Right lobe of liver (tissue), 6 donors: ENCODE measurements around the gene LIX1. TPM values are rescaled to one million over a fixed set of nuclear protein-coding genes. Genes with fewer than 3 reads are reported as not detected.

Experiments used
- ATAC-seq, 4 donors: fragments of 200-7000 bp; cut with Tn5 transposase; one replicate each; pipeline ENCODE4 v1.9.1; 2020; ENCODE audit warnings: mild to moderate bottlenecking in 4 of 4, moderate library complexity in 4 of 4
- DNase-seq, 3 donors: peaks; one replicate each; pipeline ENCODE4 v3.0.0-alpha.2; 2020
- H3K27ac ChIP-seq, 3 donors: fragments of 200-600 bp; one replicate each; pipeline ENCODE4 v1.8.0; 2022
- H3K27me3 ChIP-seq, 2 donors: fragments of 200-600 bp; one replicate each; pipeline ENCODE4 v1.8.0; 2022
- H3K36me3 ChIP-seq, 4 donors: fragments of 200-600 bp; sonication (generic) in 1 of 4; one replicate each; pipeline versions ENCODE4 v1.5.1 to v1.8.0; 2017 to 2022; ENCODE audit warnings: control low read depth in 1 of 4
- H3K4me1 ChIP-seq, 4 donors: fragments of 200-600 bp; sonication (generic) in 1 of 4; one replicate each; pipeline versions ENCODE4 v1.5.1 to v1.8.0; 2017 to 2022; ENCODE audit warnings: control low read depth in 1 of 4
- H3K4me3 ChIP-seq, 3 donors: fragments of 200-600 bp; one replicate each; pipeline ENCODE4 v1.8.0; 2022
- H3K9me3 ChIP-seq, 4 donors: fragments of 200-600 bp; sonication (generic) in 1 of 4; one replicate each; pipeline versions ENCODE4 v1.5.1 to v1.8.0; 2017 to 2022; ENCODE audit warnings: control low read depth in 1 of 4
- POLR2A ChIP-seq: fragments of 450-650 bp; IDR thresholded peaks from one replicate; pipeline ENCODE4 v1.6.1; 2017; ENCODE audit warnings: antibody characterized with exemption, mild to moderate bottlenecking
- WGBS: methylation state at CpG from one replicate; pipeline ENCODE4 v1.1.6; 2018; ENCODE audit warnings: low coverage, low lambda C conversion rate; ENCODE audit not compliant: insufficient coverage; ENCODE audit errors: missing lambda C conversion rate; 5-methylcytosine and 5-hydroxymethylcytosine counted together
- intact Hi-C, 2 donors: fragments of 100-400 bp; cut with DNase I; formaldehyde crosslinking; loops; one replicate each; pipeline versions ENCODE4 v1.11.2 to v1.14.1; 2022
- total RNA-seq, 6 experiments: library from RNA; depleted of rRNA in 2 of 6; stranded (reverse); fragments of >200 nt in 2 of 6; fragmentation: NEBNext Ultra II Directional in 3 of 6; extraction: Animal tissue kit (Norgen Biotek cat#: 25700) in 3 of 6; gene quantifications; one replicate each; pipeline versions ENCODE4 v1.1.0 to v1.2.4, GENCODE V29; 2016 to 2023
- TF ChIP-seq, protein P1 (sequence below), 4 donors: fragments of 200-600 bp in 3 of 4; fragments of 450-650 bp in 1 of 4; IDR thresholded peaks; one replicate each; pipeline versions ENCODE4 v1.5.1 to v1.8.0; 2016 to 2022; ENCODE audit warnings: antibody characterized with exemption in 4 of 4, mild to moderate bottlenecking in 2 of 4
- donor health status: DM: no; HTN: yes; CAD: no.
- donor health status: DM: no; HTN: no; CAD: no.
- donor health status: DM: no; HTN: no; CAD: no.
- donor health status: DM: no; HTN: yes; CAD: no.
- donor health status: DM: no; HTN: yes; CAD: no.

LIX1 gene
- total RNA-seq, 6 experiments from 2014 or later, result not detected

DNA sequence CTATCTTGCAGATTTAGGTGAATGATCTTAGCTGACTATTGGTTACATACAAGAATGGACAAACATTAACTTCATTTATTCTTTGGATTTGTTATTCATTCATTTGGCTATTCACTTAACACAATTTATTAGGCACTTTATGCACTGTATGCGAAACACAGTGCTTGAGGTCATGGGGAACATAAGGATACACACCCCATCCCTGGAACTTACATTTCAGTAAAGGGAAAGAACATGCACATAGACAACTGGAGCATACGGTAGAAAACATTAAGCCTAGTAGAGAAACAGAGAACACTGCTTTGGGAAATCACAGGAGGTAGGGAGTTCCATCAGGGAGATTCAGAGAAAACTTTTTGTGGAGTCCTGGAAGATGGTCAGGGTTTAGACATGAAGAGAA is 22.2 kb downstream of the LIX1 start:
- no peaks in the 10 kb centered on the region for H3K27me3 ChIP-seq
- 58% methylated on average over 2 of the region's 2 CpGs for WGBS
- TF ChIP-seq, protein P1, sequence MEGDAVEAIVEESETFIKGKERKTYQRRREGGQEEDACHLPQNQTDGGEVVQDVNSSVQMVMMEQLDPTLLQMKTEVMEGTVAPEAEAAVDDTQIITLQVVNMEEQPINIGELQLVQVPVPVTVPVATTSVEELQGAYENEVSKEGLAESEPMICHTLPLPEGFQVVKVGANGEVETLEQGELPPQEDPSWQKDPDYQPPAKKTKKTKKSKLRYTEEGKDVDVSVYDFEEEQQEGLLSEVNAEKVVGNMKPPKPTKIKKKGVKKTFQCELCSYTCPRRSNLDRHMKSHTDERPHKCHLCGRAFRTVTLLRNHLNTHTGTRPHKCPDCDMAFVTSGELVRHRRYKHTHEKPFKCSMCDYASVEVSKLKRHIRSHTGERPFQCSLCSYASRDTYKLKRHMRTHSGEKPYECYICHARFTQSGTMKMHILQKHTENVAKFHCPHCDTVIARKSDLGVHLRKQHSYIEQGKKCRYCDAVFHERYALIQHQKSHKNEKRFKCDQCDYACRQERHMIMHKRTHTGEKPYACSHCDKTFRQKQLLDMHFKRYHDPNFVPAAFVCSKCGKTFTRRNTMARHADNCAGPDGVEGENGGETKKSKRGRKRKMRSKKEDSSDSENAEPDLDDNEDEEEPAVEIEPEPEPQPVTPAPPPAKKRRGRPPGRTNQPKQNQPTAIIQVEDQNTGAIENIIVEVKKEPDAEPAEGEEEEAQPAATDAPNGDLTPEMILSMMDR (IDR thresholded peaks at IDR 0.05), result no peak
- no peak for TF ChIP-seq POLR2A
- no peak overlapping the region for H3K27ac ChIP-seq
- no peaks in the 10 kb centered on the region for H3K9me3 ChIP-seq
- H3K4me1 ChIP-seq, result no peaks in the 10 kb centered on the region
- H3K4me3 ChIP-seq, result no peak overlapping the region
- DNase-seq (no peak), ATAC-seq (no peak)
- intact Hi-C loops, result no loop called here
- H3K36me3 ChIP-seq, result no peaks in the 10 kb centered on the region

DNA sequence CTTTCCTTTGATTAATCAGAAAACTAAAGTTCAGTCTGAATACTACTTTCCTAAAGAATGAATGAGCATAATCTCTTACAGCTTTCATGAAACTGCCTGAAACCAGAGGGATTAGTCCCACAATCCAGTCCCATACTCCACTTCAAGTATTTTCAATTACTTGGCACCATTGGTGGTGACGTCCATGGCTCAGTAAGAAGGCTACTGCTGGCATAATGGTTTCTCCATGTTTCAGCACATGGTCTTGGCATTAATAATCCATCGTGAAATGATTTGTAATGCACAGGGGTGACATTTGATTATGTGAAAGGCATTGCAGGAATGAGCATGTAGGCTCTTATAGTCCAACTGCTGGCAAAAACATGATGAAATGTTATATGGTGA is 23.4 kb downstream of the LIX1 start:
- DNase-seq, result no peak
- TF ChIP-seq, protein P1 (IDR thresholded peaks at IDR 0.05), result no peak
- no peak for TF ChIP-seq POLR2A
- Histone ChIP-seq H3K4me1 (no peaks in the 10 kb centered on the region), H3K27ac (no peak overlapping the region), H3K36me3 (no peaks in the 10 kb centered on the region), H3K4me3 (no peak overlapping the region), H3K27me3 (no peaks in the 10 kb centered on the region), H3K9me3 (no peaks in the 10 kb centered on the region)
- WGBS, result 74% methylated on average over 2 of the region's 2 CpGs
- ATAC-seq, result no peak
- intact Hi-C loops, result no loop called here

DNA sequence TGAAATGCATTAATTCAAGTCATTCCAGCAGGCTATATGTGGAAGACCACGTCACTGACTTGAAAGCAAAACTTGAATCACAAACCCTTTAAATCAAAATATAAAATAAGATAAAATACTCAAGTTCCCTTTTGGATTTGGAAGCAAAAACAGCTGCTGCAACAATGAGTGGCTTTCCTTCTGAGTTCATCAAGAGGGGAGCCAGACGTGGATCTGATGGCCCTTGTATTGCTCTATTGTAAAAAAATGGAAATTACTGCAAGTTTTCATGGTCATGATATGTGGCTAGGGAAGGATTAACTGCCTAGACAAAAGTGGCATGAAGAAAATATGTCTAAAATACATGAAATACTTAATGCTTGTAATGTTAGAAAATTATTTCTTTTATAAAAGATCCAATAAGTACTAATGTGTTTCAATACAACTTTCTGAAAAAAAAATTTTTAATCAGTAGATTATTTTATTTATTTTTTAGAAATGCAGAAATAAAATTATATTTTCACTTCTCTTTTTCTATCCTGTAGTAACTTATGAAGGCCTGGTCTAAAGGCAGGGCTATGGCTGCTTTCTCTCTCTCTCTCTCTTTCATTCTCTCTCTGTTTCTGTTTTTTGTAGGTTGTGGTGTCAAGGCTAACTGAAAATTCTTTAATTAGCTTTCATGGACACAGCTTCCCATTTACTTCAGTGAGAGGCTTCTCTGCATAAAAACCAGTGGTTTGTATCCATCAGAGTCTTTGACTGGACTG is 24.0 kb downstream of the LIX1 start:
- no peak for ATAC-seq
- H3K36me3 ChIP-seq, result no peaks in the 10 kb centered on the region
- H3K9me3 ChIP-seq, result no peaks in the 10 kb centered on the region
- no peak overlapping the region for H3K27ac ChIP-seq
- intact Hi-C loops, result no loop called here
- no peak for DNase-seq
- H3K27me3 ChIP-seq, result no peaks in the 10 kb centered on the region
- TF ChIP-seq POLR2A, result no peak
- TF ChIP-seq, protein P1 (IDR thresholded peaks at IDR 0.05), result no peak
- no peak overlapping the region for H3K4me3 ChIP-seq
- WGBS, result 54% methylated on average over 2 of the region's 2 CpGs
- H3K4me1 ChIP-seq, result no peaks in the 10 kb centered on the region

DNA sequence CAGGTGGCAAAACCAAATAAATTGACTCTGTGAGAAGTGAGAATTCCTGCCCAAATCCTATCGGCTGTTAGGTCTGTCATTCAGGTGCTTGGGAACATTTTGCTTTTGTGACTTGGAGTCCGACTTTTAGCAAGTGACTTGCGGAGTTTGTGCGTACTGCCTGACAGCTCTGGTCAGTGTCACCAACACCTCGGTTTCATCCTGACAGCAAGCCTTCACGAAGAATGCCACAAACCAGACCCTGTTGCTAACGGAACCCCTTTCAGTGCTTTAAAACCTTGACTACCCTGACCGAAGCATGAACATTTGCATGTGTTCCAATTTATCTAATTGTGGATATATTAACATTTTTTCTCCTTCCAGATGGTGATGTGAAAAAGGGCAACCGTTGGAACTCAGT is 26.5 kb downstream of the LIX1 start:
- TF ChIP-seq POLR2A, result no peak
- TF ChIP-seq, protein P1 (IDR thresholded peaks at IDR 0.05), result no peak
- intact Hi-C loops, result no loop called here
- no peaks in the 10 kb centered on the region for H3K36me3 ChIP-seq
- no peak overlapping the region for H3K4me3 ChIP-seq
- ATAC-seq (no peak), DNase-seq (no peak)
- 57% methylated on average over 6 of the region's 9 CpGs for WGBS
- no peaks in the 10 kb centered on the region for H3K27me3 ChIP-seq
- no peak overlapping the region for H3K27ac ChIP-seq
- H3K4me1 ChIP-seq, result no peaks in the 10 kb centered on the region
- no peaks in the 10 kb centered on the region for H3K9me3 ChIP-seq
